ENCODE measurements around the gene NRXN2.

NRXN2 gene

GRCh38 chr11:64601605-64602465 lies 121.2 kb downstream of the NRXN2 start:
- TF ChIP-seq EZH2 (IDR thresholded peaks at IDR 0.05; ENCODE audit: borderline replicate concordance, low read length) = no peak
- TF ChIP-seq, protein P1, sequence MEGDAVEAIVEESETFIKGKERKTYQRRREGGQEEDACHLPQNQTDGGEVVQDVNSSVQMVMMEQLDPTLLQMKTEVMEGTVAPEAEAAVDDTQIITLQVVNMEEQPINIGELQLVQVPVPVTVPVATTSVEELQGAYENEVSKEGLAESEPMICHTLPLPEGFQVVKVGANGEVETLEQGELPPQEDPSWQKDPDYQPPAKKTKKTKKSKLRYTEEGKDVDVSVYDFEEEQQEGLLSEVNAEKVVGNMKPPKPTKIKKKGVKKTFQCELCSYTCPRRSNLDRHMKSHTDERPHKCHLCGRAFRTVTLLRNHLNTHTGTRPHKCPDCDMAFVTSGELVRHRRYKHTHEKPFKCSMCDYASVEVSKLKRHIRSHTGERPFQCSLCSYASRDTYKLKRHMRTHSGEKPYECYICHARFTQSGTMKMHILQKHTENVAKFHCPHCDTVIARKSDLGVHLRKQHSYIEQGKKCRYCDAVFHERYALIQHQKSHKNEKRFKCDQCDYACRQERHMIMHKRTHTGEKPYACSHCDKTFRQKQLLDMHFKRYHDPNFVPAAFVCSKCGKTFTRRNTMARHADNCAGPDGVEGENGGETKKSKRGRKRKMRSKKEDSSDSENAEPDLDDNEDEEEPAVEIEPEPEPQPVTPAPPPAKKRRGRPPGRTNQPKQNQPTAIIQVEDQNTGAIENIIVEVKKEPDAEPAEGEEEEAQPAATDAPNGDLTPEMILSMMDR (IDR thresholded peaks at IDR 0.05; ENCODE audit: low read length) = no peak
- Histone ChIP-seq H3K9me3 (ENCODE audit: low read length) (no peaks in the 10 kb centered on the region), H2AFZ (ENCODE audit: low read length) (no peak overlapping the region), H3K4me3 (ENCODE audit: low read depth, low read length, poor library complexity, severe bottlenecking) (no peak overlapping the region), H3K9ac (ENCODE audit: low read length) (no peak overlapping the region), H3K27ac (ENCODE audit: low read depth, low read length, poor library complexity, severe bottlenecking) (no peak overlapping the region), H3K4me1 (ENCODE audit: insufficient read depth, low read length, severe bottlenecking) (no peaks in the 10 kb centered on the region), H3K9me2 (ENCODE audit: low read depth, low read length) (no peaks in the 10 kb centered on the region), H3K4me2 (ENCODE audit: low read length) (no peak overlapping the region), H3F3A (ENCODE audit: insufficient read depth, low read length) (no peaks in the 10 kb centered on the region), H3K27me3 (ENCODE audit: insufficient read depth, low read length) (0 out of 2 replicates have a peak, but pooled peaks cover 9% of the 10 kb centered on the region), H4K20me1 (ENCODE audit: insufficient read depth, low read length) (no peaks in the 10 kb centered on the region), H3K79me2 (ENCODE audit: insufficient read depth, low read length) (no peaks in the 10 kb centered on the region), H3K36me3 (ENCODE audit: insufficient read depth, low read length) (no peaks in the 10 kb centered on the region)

DNA sequence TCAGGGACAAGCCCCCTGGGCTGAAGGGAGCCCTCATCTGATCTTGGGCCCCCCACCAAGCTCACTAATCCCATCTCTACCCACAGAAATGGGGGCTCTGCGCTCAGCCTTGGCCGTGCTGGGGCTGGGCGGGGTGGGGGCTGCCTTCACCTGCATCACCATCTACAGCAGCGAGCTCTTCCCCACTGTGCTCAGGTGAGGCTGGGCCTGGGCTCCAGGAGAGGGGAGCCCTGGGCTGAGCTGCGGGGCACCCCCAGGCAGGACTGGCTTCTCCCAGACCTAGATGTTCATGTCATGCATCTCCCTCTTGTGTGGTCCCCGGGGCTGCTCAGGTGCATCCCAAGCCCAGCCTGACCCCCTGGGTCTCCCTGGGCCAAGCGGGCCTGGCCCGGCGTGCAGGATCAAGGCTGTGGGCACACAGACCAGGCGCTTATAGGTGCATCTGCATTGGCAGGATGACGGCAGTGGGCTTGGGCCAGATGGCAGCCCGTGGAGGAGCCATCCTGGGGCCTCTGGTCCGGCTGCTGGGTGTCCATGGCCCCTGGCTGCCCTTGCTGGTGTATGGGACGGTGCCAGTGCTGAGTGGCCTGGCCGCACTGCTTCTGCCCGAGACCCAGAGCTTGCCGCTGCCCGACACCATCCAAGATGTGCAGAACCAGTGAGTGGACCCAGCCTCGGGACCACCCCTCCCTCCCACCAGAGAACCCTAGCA lies 122.6 kb downstream of the NRXN2 start:
- no peaks in the 10 kb centered on the region for H3K9me2 ChIP-seq (ENCODE audit: low read depth, low read length)
- H3K36me3 ChIP-seq (ENCODE audit: insufficient read depth, low read length) = no peaks in the 10 kb centered on the region
- no peak overlapping the region for H3K27ac ChIP-seq (ENCODE audit: low read depth, low read length, poor library complexity, severe bottlenecking)
- no peak overlapping the region for H2AFZ ChIP-seq (ENCODE audit: low read length)
- no peaks in the 10 kb centered on the region for H3F3A ChIP-seq (ENCODE audit: insufficient read depth, low read length)
- H3K79me2 ChIP-seq (ENCODE audit: insufficient read depth, low read length) = no peaks in the 10 kb centered on the region
- no peak for TF ChIP-seq EZH2 (IDR thresholded peaks at IDR 0.05; ENCODE audit: borderline replicate concordance, low read length)
- TF ChIP-seq, protein P1 (IDR thresholded peaks at IDR 0.05; ENCODE audit: low read length) = no peak
- no peaks in the 10 kb centered on the region for H4K20me1 ChIP-seq (ENCODE audit: insufficient read depth, low read length)
- no peaks in the 10 kb centered on the region for H3K4me1 ChIP-seq (ENCODE audit: insufficient read depth, low read length, severe bottlenecking)
- H3K9me3 ChIP-seq (ENCODE audit: low read length) = 0 out of 2 replicates have a peak, but pooled peaks cover 3% of the 10 kb centered on the region
- H3K4me3 ChIP-seq (ENCODE audit: low read depth, low read length, poor library complexity, severe bottlenecking) = no peak overlapping the region
- 0 out of 2 replicates have a peak, but pooled peaks cover 4% of the 10 kb centered on the region for H3K27me3 ChIP-seq (ENCODE audit: insufficient read depth, low read length)
- H3K9ac ChIP-seq (ENCODE audit: low read length) = no peak overlapping the region
- H3K4me2 ChIP-seq (ENCODE audit: low read length) = no peak overlapping the region

GRCh38 chr11:64599698-64600211 lies 123.2 kb downstream of the NRXN2 start:
- H3F3A ChIP-seq (ENCODE audit: insufficient read depth, low read length) = no peaks in the 10 kb centered on the region
- H3K9me2 ChIP-seq (ENCODE audit: low read depth, low read length) = no peaks in the 10 kb centered on the region
- H4K20me1 ChIP-seq (ENCODE audit: insufficient read depth, low read length) = no peaks in the 10 kb centered on the region
- no peaks in the 10 kb centered on the region for H3K4me1 ChIP-seq (ENCODE audit: insufficient read depth, low read length, severe bottlenecking)
- no peak overlapping the region for H3K4me2 ChIP-seq (ENCODE audit: low read length)
- H3K27ac ChIP-seq (ENCODE audit: low read depth, low read length, poor library complexity, severe bottlenecking) = no peak overlapping the region
- H2AFZ ChIP-seq (ENCODE audit: low read length) = no peak overlapping the region
- TF ChIP-seq EZH2 (IDR thresholded peaks at IDR 0.05; ENCODE audit: borderline replicate concordance, low read length) = no peak
- TF ChIP-seq, protein P1 (IDR thresholded peaks at IDR 0.05; ENCODE audit: low read length) = no peak
- H3K27me3 ChIP-seq (ENCODE audit: insufficient read depth, low read length) = 0 out of 2 replicates have a peak, but pooled peaks cover 4% of the 10 kb centered on the region
- 0 out of 2 replicates have a peak, but pooled peaks cover 3% of the 10 kb centered on the region for H3K9me3 ChIP-seq (ENCODE audit: low read length)
- no peaks in the 10 kb centered on the region for H3K36me3 ChIP-seq (ENCODE audit: insufficient read depth, low read length)
- H3K4me3 ChIP-seq (ENCODE audit: low read depth, low read length, poor library complexity, severe bottlenecking) = no peak overlapping the region
- H3K9ac ChIP-seq (ENCODE audit: low read length) = no peak overlapping the region
- no peaks in the 10 kb centered on the region for H3K79me2 ChIP-seq (ENCODE audit: insufficient read depth, low read length)
